Endodermal cell (in vitro differentiated cells): ENCODE measurements around the gene AEBP1. TPM values are rescaled to one million over a fixed set of nuclear protein-coding genes. Genes with fewer than 3 reads are reported as not detected.
A peak's percentile ranks its signal among the peaks of the same experiment; 100 is the strongest.

ENCODE experiments used
- DNase-seq: peaks from one replicate; pipeline ENCODE4 v3.0.0-alpha.2; 2017
- H3K27ac ChIP-seq: 2 replicates; pipeline ENCODE4 v1.5.1; 2013; ENCODE audit warnings: mild to moderate bottlenecking, low read depth, low read length, moderate library complexity
- H3K27me3 ChIP-seq: 2 replicates; pipeline ENCODE4 v1.6.1; 2013; ENCODE audit warnings: mild to moderate bottlenecking, low read length, moderate library complexity; ENCODE audit not compliant: insufficient read depth, control insufficient read depth, poor library complexity, severe bottlenecking
- H3K36me3 ChIP-seq: 2 replicates; pipeline ENCODE4 v1.7.0; 2013; ENCODE audit warnings: mild to moderate bottlenecking, low read length, moderate library complexity; ENCODE audit not compliant: control insufficient read depth, insufficient read depth
- H3K4me1 ChIP-seq: one replicate; pipeline ENCODE4 v1.7.0; 2013; ENCODE audit warnings: low read length; ENCODE audit not compliant: control insufficient read depth, insufficient read depth
- H3K4me3 ChIP-seq: 2 replicates; pipeline ENCODE4 v1.5.1; 2013; ENCODE audit warnings: mild to moderate bottlenecking, low read length, moderate library complexity
- H3K9ac ChIP-seq: 2 replicates; pipeline ENCODE4 v1.6.1; 2013; ENCODE audit warnings: mild to moderate bottlenecking, low read length, moderate library complexity; ENCODE audit not compliant: poor library complexity, severe bottlenecking; ENCODE audit errors: extremely low read depth
- H3K9me3 ChIP-seq: 2 replicates; pipeline ENCODE4 v1.6.1; 2013; ENCODE audit warnings: mild to moderate bottlenecking, low read length, moderate library complexity; ENCODE audit not compliant: control insufficient read depth
- H3K27ac Mint-ChIP-seq: 2 replicates; pipeline ENCODE4 v1.8.0; 2020; ENCODE audit warnings: mixed read lengths
- H3K27me3 Mint-ChIP-seq: 2 replicates; pipeline ENCODE4 v1.8.0; 2021; ENCODE audit warnings: mild to moderate bottlenecking, mixed read lengths; ENCODE audit not compliant: insufficient read depth
- H3K36me3 Mint-ChIP-seq: 2 replicates; pipeline ENCODE4 v1.8.0; 2020; ENCODE audit warnings: low read depth, mixed read lengths
- H3K4me1 Mint-ChIP-seq: 2 replicates; pipeline ENCODE4 v1.8.0; 2020; ENCODE audit warnings: mixed read lengths
- H3K4me3 Mint-ChIP-seq: 2 replicates; pipeline ENCODE4 v1.8.0; 2020; ENCODE audit warnings: mild to moderate bottlenecking, moderate library complexity, mixed read lengths
- H3K9me3 Mint-ChIP-seq: 2 replicates; pipeline ENCODE4 v1.8.0; 2020; ENCODE audit warnings: mild to moderate bottlenecking, mixed read lengths
- WGBS, 2 experiments: methylation state at CpG; one replicate each; pipeline versions ENCODE4 v1.1.5 to v1.1.7; 2013; ENCODE audit warnings: missing lambda C conversion rate in 2 of 2, mixed read lengths in 1 of 2; ENCODE audit not compliant: insufficient coverage in 1 of 2, insufficient read length in 1 of 2; 5-methylcytosine and 5-hydroxymethylcytosine counted together
- total RNA-seq, 2 donors: library from RNA; stranded (reverse); fragmentation: NEBNext Ultra II Directional in 1 of 2; extraction: Animal tissue kit (Norgen Biotek cat#: 25700) in 1 of 2; gene quantifications; 2 replicates in 1 of 2; 3 replicates in 1 of 2; pipeline ENCODE4 v1.2.1, GENCODE V29; 2021
- TF ChIP-seq, protein P1 (sequence below): fragments of 200-600 bp; sonication (generic); conservative IDR thresholded peaks from 2 replicates; pipeline ENCODE4 v1.5.0; 2021; ENCODE audit warnings: antibody characterized with exemption, mild to moderate bottlenecking

The AEBP1 gene
- total RNA-seq, 2 donors from 2014 or later: 55.2 to 65.8 TPM

DNA sequence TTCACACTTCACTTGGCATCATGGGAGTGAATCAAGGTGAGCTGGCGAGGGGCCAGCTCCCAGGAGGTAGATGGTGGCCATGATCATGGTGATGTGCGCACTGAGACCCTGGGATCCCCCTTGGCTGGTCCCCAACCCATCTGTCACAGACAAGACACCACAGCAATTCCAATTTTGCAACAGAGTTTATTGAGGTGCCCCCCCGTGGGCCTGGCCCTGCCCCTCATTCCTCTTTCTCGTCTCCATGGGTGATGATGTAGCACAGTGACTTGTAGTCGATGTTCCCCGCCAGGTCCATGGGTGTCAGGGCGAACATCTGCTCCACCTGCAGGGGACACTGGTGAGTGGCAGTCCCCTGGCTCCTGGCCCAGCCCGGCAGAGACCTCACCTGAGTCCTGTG, 34.6 kb downstream of the AEBP1 start:
- Mint-ChIP-seq H3K27me3 (peaks cover 36% of the 10 kb centered on the region), H3K36me3 (no peaks in the 10 kb centered on the region), H3K4me3 (no peak overlapping the region), H3K4me1 (peaks cover 7% of the 10 kb centered on the region), H3K9me3 (no peaks in the 10 kb centered on the region), H3K27ac (no peak overlapping the region)
- H3K36me3 ChIP-seq: peaks cover 3% of the 10 kb centered on the region
- WGBS, 2 experiments: 91 to 95% methylated on average over 6 to 8 of the region's 8 CpGs
- peaks cover 9% of the 10 kb centered on the region for H3K4me1 ChIP-seq
- H3K27me3 ChIP-seq: peaks cover 4% of the 10 kb centered on the region
- TF ChIP-seq, protein P1, sequence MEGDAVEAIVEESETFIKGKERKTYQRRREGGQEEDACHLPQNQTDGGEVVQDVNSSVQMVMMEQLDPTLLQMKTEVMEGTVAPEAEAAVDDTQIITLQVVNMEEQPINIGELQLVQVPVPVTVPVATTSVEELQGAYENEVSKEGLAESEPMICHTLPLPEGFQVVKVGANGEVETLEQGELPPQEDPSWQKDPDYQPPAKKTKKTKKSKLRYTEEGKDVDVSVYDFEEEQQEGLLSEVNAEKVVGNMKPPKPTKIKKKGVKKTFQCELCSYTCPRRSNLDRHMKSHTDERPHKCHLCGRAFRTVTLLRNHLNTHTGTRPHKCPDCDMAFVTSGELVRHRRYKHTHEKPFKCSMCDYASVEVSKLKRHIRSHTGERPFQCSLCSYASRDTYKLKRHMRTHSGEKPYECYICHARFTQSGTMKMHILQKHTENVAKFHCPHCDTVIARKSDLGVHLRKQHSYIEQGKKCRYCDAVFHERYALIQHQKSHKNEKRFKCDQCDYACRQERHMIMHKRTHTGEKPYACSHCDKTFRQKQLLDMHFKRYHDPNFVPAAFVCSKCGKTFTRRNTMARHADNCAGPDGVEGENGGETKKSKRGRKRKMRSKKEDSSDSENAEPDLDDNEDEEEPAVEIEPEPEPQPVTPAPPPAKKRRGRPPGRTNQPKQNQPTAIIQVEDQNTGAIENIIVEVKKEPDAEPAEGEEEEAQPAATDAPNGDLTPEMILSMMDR: no peak
- H3K9me3 ChIP-seq: no peaks in the 10 kb centered on the region
- no peak overlapping the region for H3K4me3 ChIP-seq
- no peak overlapping the region for H3K9ac ChIP-seq
- DNase-seq: no peak
- H3K27ac ChIP-seq: no peak overlapping the region

DNA sequence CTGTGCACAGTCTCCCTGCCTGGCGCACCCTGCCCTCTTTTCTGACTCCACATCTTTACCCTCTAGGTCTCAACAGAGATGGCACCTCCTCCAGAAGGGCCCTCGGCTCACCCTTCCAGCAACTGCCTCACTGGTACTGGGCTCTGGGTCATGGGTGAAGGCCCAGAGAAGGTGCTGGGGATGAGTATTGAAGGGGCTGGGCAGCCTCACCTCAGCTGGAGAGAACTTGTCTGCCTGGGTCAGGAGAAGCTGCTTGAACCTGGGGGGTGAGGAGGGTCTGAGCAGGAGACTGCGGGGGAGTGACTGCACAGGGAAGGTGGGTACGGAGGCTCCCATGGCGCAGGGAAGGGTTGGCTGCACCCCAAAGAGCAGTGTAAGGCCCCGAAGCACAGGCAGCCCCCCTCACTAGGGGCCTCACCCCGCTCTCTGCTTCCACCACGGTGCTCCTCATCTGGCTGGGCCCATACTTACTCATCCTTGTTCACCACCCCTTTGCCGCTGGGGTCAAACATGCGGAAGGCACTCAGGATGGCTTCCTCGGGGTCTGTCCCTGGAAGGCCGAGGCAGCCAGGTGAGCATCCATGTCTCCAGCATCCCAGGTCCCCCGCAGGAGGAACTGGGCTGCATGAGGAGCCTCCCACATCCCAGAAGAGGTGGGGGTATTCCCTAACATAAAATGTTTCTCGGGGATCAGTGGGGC, 35.3 kb downstream of the AEBP1 start:
- Mint-ChIP-seq H3K4me3 (no peak overlapping the region), H3K27ac (no peak overlapping the region), H3K9me3 (no peaks in the 10 kb centered on the region), H3K4me1 (peaks cover 7% of the 10 kb centered on the region), H3K27me3 (peaks cover 38% of the 10 kb centered on the region), H3K36me3 (no peaks in the 10 kb centered on the region)
- no peak for DNase-seq
- no peaks in the 10 kb centered on the region for H3K9me3 ChIP-seq
- TF ChIP-seq, protein P1: no peak
- WGBS, 2 experiments: 94% methylated on average over 6 to 14 of the region's 14 CpGs
- H3K4me1 ChIP-seq: peaks cover 9% of the 10 kb centered on the region
- peak overlapping the region; percentile 72 for H3K4me3 ChIP-seq
- H3K36me3 ChIP-seq: peaks cover 3% of the 10 kb centered on the region
- no peak overlapping the region for H3K27ac ChIP-seq
- peaks cover 11% of the 10 kb centered on the region for H3K27me3 ChIP-seq
- H3K9ac ChIP-seq: no peak overlapping the region

DNA sequence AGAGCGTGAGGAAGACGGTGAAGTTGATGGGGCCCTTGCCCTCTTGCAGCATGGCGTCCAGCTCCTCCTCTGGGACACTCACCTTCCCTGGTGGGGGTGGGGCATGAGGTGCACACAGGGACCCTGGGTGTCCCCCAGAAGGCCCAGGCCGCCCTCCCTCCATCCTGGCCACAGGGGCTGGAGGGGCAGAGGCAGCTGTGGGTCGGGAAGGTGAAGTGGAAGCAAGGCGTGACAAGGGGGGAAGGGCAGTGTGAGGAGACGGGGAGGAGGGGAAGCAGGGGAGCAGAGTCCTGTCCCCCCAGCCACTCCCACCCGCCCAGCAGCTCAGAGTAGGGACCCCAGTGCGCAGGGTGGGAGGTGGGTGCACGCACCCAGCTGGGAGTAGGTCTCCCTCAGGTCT, 36.2 kb downstream of the AEBP1 start:
- no peak for DNase-seq
- H3K9me3 Mint-ChIP-seq: no peaks in the 10 kb centered on the region
- no peak overlapping the region for H3K27ac Mint-ChIP-seq
- H3K36me3 Mint-ChIP-seq: no peaks in the 10 kb centered on the region
- no peaks in the 10 kb centered on the region for H3K9me3 ChIP-seq
- no peak overlapping the region for H3K27ac ChIP-seq
- no peak overlapping the region for H3K4me3 Mint-ChIP-seq
- peaks cover 3% of the 10 kb centered on the region for H3K36me3 ChIP-seq
- peak overlapping the region; percentile 72 for H3K4me3 ChIP-seq
- H3K4me1 Mint-ChIP-seq: peaks cover 7% of the 10 kb centered on the region
- H3K9ac ChIP-seq: no peak overlapping the region
- H3K27me3 Mint-ChIP-seq: peaks cover 42% of the 10 kb centered on the region
- H3K4me1 ChIP-seq: peaks cover 9% of the 10 kb centered on the region
- peaks cover 20% of the 10 kb centered on the region for H3K27me3 ChIP-seq
- 90% methylated on average over 10 of the region's 10 CpGs; no CpG with 5 or more reads in 1 of the 2 experiments for WGBS, 2 experiments
- TF ChIP-seq, protein P1: no peak
